ENCODE data around the gene CHST4.
"Not testable (repeated sequence)": the region's sequence is repeated elsewhere in the genome, so short reads cannot be mapped to it uniquely, and the experiment has no call there.

Gene CHST4

DNA sequence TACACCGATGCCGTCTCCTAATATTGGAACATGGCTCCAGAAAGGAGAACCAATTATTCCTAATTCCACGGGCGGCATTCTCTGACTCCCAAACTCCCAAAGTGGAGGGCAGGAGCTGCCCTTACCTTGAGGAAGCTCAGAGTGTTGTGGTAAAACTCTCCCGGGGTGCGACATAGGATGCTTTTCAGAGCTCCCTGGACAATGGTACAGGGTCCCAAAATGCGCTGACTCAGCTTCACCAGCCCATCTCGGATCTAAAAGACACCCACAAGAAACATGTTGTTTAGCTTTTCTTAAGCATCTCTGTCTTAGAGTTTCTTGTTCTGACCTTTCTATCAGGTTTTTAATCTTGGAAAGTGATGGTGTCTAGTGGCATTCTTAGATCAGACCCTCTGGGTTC is 43.9 kb downstream of the CHST4 start:
- DNase-seq (ENCODE audit: low read depth): no peak

DNA sequence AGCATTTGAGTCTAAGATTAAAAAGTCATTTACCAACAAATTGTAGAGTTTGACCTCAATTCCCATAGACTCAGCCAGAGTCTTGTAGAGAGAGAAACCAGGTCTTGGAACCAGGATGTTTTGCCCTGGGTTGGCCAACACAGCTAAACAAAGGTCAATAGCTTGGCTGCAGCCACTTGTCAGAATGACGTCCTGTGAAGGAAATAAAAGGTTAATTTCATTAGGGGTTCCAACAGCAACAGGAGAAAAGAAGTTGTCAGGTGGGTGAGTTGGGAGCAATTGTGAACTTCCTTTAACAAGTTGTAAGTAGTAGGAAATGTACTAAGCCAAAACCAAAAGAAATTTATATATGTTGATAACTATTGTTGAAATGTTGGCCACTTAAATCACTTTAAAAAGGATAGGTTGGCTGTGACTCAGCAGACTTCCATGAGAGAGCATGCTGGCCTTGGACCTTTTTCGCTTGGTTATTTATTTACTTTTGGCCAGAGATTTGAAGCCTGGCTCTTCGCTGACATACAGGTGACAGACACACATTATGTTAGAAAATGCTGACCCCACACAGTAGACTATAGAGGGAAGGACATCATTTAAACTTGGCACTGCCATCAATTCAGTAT is 46.4 kb downstream of the CHST4 start:
- DNase-seq (ENCODE audit: low read depth): no peak

DNA sequence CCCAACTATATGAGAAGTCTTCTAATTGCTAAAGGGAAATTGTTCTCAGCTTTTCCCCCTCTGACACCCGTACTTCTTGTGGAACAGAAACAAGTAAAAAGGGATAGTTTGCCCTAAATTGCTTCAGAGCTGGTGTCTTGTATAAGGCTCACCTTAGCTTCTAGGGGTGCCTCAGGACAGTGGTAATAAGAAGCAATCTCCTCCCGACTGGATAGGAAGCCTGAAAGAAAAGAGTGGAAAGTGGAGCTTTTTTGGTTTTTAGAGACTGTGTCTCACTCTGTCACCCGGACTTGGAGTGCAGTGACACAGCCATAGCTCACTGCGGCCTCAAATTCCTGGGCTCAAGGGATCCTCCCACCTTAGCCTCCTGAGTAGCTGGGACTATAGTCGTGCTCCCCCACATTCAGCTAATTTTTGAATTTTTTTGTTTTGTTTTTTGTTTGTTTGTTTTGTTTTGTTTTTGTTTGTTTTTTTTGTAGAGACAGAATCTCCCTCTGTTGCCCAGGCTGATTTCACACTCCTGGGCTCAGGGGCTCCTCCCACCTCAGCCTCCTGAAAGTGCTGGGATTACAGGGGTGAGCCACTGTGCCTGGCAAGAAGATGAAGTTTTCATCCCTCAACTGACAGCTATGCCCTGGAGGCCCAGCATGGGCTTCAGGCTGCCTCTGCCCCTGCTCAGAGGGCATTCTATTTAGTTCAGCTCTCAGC is 47.3 kb downstream of the CHST4 start:
- no peak for DNase-seq (ENCODE audit: low read depth)

DNA sequence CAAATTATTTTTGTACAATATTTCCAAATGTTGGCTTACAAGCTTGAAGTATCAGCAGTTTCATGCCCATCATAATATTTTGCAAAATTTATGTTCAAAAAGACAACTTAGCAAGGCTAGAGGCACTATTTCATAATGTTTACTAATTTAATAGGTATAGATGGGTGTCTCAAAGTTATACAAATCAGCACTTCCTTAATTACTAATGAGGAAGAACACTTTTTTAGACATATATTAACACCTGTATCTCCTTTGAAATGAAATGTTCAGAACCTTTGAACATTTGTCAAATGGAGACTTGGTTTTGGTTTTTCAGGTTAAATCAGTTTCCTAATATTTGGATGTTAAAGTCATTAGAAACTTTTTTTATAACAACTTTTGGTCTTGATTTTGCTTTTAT is 48.5 kb downstream of the CHST4 start:
- DNase-seq (ENCODE audit: low read depth): no peak

DNA sequence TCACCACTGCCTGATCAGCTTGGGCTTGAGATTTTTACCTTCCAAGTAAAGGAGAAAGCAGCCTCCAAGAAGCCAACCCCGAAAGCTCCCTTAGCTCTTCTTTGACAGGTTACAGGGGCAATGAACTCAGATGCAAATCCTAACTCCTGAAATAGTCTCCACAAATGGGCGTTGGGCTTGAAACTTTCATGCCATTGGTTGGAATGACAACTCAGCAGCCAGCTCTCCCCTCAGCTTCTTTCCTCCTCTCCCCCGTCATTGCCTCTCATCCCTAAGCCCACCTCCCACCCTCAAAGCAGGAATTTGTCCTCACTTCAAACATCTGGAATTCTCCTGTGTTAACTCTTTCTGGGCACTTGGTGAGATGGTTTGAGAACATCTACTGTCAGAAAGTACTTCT is 50.7 kb downstream of the CHST4 start, which contains the start of gene TAT:
Gene TAT (minus strand): TSS at position 122 of the 400 bp plus-strand sequence. CDS start 677 bp downstream, outside the sequence.
- DNase-seq (ENCODE audit: low read depth): no peak

DNA sequence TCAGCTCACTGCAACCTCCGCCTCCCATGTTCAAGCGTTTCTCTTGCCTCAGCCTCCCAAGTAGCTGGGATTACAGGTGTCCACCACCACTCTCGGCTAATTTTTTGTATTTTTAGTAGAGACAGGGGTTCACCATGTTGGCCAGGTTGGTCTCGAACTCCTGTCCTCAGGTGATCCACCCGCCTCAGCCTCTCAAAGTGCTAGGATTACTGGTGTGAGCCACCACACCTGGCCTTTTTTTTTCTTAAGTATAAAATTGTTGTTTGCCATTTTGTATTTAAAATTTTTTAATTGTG is 56.3 kb downstream of the CHST4 start:
- not testable (repeated sequence) for DNase-seq (ENCODE audit: low read depth)

DNA sequence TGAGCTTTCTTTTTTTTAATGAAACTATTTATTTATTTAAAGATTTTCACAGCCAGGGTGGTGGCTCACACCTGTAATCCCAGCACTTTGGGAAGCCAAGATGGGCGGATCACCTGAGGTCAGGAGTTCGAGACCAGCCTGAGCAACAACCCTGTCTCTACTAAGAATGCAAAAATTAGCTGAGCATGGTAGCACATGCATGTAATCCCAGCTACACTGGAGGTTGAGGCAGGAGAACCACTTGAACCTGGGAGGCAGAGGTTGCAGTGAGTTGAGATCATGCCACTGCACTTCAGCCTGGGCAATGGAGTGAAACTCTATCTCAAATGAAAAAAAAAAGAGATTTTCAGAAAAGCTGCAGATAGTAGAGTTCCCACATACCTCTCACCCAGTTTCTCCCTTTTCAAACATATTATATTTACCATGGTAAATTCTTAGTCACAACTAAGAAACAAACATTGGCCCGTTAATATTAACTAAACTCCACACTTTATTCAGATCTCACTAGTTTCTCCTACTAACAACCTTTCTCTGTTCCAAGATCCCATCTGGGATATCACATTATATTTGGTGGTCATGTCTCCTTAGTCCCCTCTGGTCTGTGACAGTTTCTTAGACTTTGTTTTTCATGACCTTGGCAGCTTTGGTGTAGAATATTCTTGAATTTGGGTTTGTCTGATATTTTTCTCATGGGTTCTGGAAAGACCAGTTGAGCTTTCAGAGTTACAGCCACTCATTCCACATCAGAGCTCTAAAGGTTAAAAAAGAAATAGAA is 58.5 kb downstream of the CHST4 start:
- DNase-seq (ENCODE audit: low read depth): no peak

DNA sequence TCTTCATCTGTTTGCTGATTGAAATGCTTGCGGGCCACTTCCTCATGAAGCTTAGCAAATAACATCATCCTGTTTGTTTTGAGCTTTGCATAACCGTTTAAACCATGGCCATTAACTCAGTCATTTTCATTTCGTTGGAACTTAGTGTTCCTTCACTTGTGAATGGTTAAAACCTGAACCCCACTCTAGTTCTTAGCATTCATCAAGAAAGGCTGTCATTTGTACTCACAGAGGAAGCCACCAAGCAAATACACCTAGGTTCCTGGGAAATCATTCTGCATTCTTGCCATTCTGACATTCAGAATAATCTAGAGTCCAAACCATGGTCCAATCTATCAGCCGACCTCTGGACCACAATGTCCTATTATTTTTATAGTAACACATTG is 59.1 kb downstream of the CHST4 start:
- DNase-seq (ENCODE audit: low read depth): no peak
